Measurements from ENCODE around the gene PKD2L2.
"Not testable (repeated sequence)": the region's sequence is repeated elsewhere in the genome, so short reads cannot be mapped to it uniquely, and the experiment has no call there.

Gene PKD2L2

GRCh38 chr5:137959488-137959887, 70.2 kb downstream of the PKD2L2 start:
- Histone ChIP-seq H3K4me1 (ENCODE audit: insufficient read depth, low read length) (no peaks in the 10 kb centered on the region), H3K27me3 (ENCODE audit: insufficient read depth, low read length, poor library complexity) (no peaks in the 10 kb centered on the region), H3K4me3 (ENCODE audit: low read depth in 1 of 2, low read length in 2 of 2) (no peak overlapping the region), H3K79me2 (ENCODE audit: insufficient read depth, low read length) (no peaks in the 10 kb centered on the region), H3K9me3 (ENCODE audit: insufficient read depth, low read length, severe bottlenecking) (no peaks in the 10 kb centered on the region), H3K27ac (ENCODE audit: low read length) (no peak overlapping the region), H3K36me3 (ENCODE audit: insufficient read depth, low read length) (peaks cover 82% of the 10 kb centered on the region), H2AFZ (ENCODE audit: low read depth, low read length) (no peak overlapping the region), H3K4me2 (ENCODE audit: insufficient read depth, low read length) (no peak overlapping the region), H4K20me1 (ENCODE audit: insufficient read depth, low read length) (no peaks in the 10 kb centered on the region), H3K9ac (ENCODE audit: low read depth, low read length) (no peak overlapping the region)
- TF ChIP-seq, protein P1, sequence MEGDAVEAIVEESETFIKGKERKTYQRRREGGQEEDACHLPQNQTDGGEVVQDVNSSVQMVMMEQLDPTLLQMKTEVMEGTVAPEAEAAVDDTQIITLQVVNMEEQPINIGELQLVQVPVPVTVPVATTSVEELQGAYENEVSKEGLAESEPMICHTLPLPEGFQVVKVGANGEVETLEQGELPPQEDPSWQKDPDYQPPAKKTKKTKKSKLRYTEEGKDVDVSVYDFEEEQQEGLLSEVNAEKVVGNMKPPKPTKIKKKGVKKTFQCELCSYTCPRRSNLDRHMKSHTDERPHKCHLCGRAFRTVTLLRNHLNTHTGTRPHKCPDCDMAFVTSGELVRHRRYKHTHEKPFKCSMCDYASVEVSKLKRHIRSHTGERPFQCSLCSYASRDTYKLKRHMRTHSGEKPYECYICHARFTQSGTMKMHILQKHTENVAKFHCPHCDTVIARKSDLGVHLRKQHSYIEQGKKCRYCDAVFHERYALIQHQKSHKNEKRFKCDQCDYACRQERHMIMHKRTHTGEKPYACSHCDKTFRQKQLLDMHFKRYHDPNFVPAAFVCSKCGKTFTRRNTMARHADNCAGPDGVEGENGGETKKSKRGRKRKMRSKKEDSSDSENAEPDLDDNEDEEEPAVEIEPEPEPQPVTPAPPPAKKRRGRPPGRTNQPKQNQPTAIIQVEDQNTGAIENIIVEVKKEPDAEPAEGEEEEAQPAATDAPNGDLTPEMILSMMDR (IDR thresholded peaks at IDR 0.05; ENCODE audit: borderline replicate concordance, extremely low read depth, low read length, poor library complexity, severe bottlenecking) = no peak
- no peak for TF ChIP-seq EZH2 (IDR thresholded peaks at IDR 0.05; ENCODE audit: borderline replicate concordance, low read depth, low read length, severe bottlenecking)
- no peak for ATAC-seq (ENCODE audit: insufficient read depth, low read depth)
- DNase-seq = no peak

DNA sequence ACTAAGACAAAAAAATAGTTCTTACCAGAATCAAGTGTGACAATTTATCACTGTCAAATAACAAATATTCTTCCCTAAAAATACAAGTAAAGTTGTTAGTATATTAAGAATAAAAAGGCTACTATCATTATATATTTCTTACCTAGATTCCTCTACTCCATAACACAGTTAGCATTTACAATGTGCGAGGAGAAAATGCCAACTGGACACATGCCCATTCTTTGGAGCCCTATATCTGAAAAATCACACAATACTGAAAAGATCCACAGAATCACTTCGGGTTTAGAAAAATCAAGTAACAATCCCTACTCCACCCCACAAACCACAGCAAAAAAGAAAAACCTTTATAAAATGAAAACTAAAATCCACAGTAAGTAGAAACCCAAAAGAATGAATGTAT, 70.9 kb downstream of the PKD2L2 start:
- no peak overlapping the region for H3K9ac ChIP-seq (ENCODE audit: low read depth, low read length)
- peaks cover under 1% of the 10 kb centered on the region; the same call in 1 of the 2 replicates for H3K79me2 ChIP-seq (ENCODE audit: insufficient read depth, low read length)
- ATAC-seq (ENCODE audit: insufficient read depth, low read depth) = no peak
- H3K27ac ChIP-seq (ENCODE audit: low read length) = no peak overlapping the region
- no peak overlapping the region for H3K4me3 ChIP-seq (ENCODE audit: low read depth in 1 of 2, low read length in 2 of 2)
- peaks cover 85% of the 10 kb centered on the region for H3K36me3 ChIP-seq (ENCODE audit: insufficient read depth, low read length)
- no peak overlapping the region for H2AFZ ChIP-seq (ENCODE audit: low read depth, low read length)
- DNase-seq = no peak
- H3K9me3 ChIP-seq (ENCODE audit: insufficient read depth, low read length, severe bottlenecking) = no peaks in the 10 kb centered on the region
- H3K4me2 ChIP-seq (ENCODE audit: insufficient read depth, low read length) = no peak overlapping the region
- no peak for TF ChIP-seq EZH2 (IDR thresholded peaks at IDR 0.05; ENCODE audit: borderline replicate concordance, low read depth, low read length, severe bottlenecking)
- TF ChIP-seq, protein P1 (IDR thresholded peaks at IDR 0.05; ENCODE audit: borderline replicate concordance, extremely low read depth, low read length, poor library complexity, severe bottlenecking) = no peak
- H4K20me1 ChIP-seq (ENCODE audit: insufficient read depth, low read length) = no peaks in the 10 kb centered on the region
- H3K27me3 ChIP-seq (ENCODE audit: insufficient read depth, low read length, poor library complexity) = no peaks in the 10 kb centered on the region
- no peaks in the 10 kb centered on the region for H3K4me1 ChIP-seq (ENCODE audit: insufficient read depth, low read length)

DNA sequence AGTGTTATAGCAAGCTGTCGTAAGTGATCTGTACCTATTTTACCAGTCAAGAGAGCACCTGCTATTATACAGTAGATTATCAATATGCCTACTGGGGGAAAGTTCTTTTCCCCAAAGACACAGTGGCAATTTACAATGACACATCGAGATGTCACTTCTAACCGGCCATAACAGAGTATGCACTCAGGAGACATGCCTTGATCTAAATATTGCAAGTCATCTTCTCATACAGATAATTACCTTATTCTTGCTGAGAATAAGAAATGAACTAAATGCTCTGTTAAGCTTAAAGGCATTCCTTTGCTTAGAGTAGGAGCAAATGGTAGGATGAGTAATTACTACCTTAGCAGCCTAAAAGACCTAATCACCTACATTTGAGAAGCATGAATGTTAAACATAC, 71.6 kb downstream of the PKD2L2 start:
- Histone ChIP-seq H3K27me3 (ENCODE audit: insufficient read depth, low read length, poor library complexity) (no peaks in the 10 kb centered on the region), H3K9me3 (ENCODE audit: insufficient read depth, low read length, severe bottlenecking) (no peaks in the 10 kb centered on the region), H3K9ac (ENCODE audit: low read depth, low read length) (no peak overlapping the region), H3K79me2 (ENCODE audit: insufficient read depth, low read length) (peaks cover 4% of the 10 kb centered on the region; the same call in 1 of the 2 replicates), H4K20me1 (ENCODE audit: insufficient read depth, low read length) (no peaks in the 10 kb centered on the region), H3K36me3 (ENCODE audit: insufficient read depth, low read length) (peaks cover 87% of the 10 kb centered on the region), H3K4me3 (ENCODE audit: low read depth in 1 of 2, low read length in 2 of 2) (no peak overlapping the region), H3K27ac (ENCODE audit: low read length) (no peak overlapping the region), H2AFZ (ENCODE audit: low read depth, low read length) (no peak overlapping the region), H3K4me2 (ENCODE audit: insufficient read depth, low read length) (no peak overlapping the region), H3K4me1 (ENCODE audit: insufficient read depth, low read length) (no peaks in the 10 kb centered on the region)
- DNase-seq (no peak), ATAC-seq (ENCODE audit: insufficient read depth, low read depth) (no peak)
- no peak for TF ChIP-seq EZH2 (IDR thresholded peaks at IDR 0.05; ENCODE audit: borderline replicate concordance, low read depth, low read length, severe bottlenecking)
- TF ChIP-seq, protein P1 (IDR thresholded peaks at IDR 0.05; ENCODE audit: borderline replicate concordance, extremely low read depth, low read length, poor library complexity, severe bottlenecking) = no peak

DNA sequence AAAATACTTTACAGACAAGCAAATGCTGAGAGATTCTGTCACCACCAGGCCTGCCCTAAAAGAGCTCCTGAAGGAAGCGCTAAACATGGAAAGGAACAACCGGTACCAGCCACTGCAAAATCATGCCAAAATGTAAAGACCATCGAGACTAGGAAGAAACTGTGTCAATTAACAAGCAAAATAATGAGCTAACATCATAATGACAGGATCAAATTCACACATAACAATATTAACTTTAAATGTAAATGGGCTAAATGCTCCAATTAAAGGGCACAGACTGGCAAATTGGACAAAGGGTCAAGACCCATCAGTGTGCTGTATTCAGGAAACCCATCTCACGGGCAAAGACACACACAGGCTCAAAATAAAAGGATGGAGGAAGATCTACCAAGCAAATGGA, 81.1 kb downstream of the PKD2L2 start:
- not testable (repeated sequence) for ATAC-seq (ENCODE audit: insufficient read depth, low read depth); DNase-seq; H2AFZ ChIP-seq (ENCODE audit: low read depth, low read length); H3K27me3 ChIP-seq (ENCODE audit: insufficient read depth, low read length, poor library complexity); H3K9me3 ChIP-seq (ENCODE audit: insufficient read depth, low read length, severe bottlenecking); H3K4me3 ChIP-seq (ENCODE audit: low read depth in 1 of 2, low read length in 2 of 2); H3K27ac ChIP-seq (ENCODE audit: low read length); H4K20me1 ChIP-seq (ENCODE audit: insufficient read depth, low read length); H3K9ac ChIP-seq (ENCODE audit: low read depth, low read length); H3K79me2 ChIP-seq (ENCODE audit: insufficient read depth, low read length); H3K4me2 ChIP-seq (ENCODE audit: insufficient read depth, low read length); H3K4me1 ChIP-seq (ENCODE audit: insufficient read depth, low read length)
- H3K36me3 ChIP-seq (ENCODE audit: insufficient read depth, low read length) = peaks cover 37% of the 10 kb centered on the region
